Astrocyte (in vitro differentiated cells and primary cell): ENCODE data around the gene TMEM47. TPM values are rescaled to one million over a fixed set of nuclear protein-coding genes. Genes with fewer than 3 reads are reported as not detected.

ENCODE experiments used
- DNase-seq: peaks from one replicate; pipeline ENCODE4 v3.0.0-alpha.2; 2010; ENCODE audit warnings: low read depth
- FAIRE-seq: peaks from 2 replicates; lab custom pipeline; 2011; peaks lifted over from hg19 to GRCh38; lab: Jason Lieb, UNC
- H2AFZ ChIP-seq: 2 replicates; pipeline ENCODE4 v1.6.0; 2012; ENCODE audit warnings: low read depth, low read length, inconsistent platforms
- H3K27ac ChIP-seq: 2 replicates; pipeline ENCODE4 v1.5.1; 2011; ENCODE audit warnings: low read depth, low read length, inconsistent platforms
- H3K27me3 ChIP-seq: 2 replicates; pipeline ENCODE4 v1.6.0; 2011; ENCODE audit warnings: low read length, inconsistent platforms; ENCODE audit not compliant: insufficient read depth
- H3K36me3 ChIP-seq: 2 replicates; pipeline ENCODE4 v1.5.1; 2011; ENCODE audit warnings: low read length, inconsistent platforms; ENCODE audit not compliant: insufficient read depth
- H3K4me1 ChIP-seq: 2 replicates; pipeline ENCODE4 v1.5.1; 2011; ENCODE audit warnings: low read length, inconsistent platforms; ENCODE audit not compliant: insufficient read depth
- H3K4me2 ChIP-seq: 2 replicates; pipeline ENCODE4 v1.6.0; 2012; ENCODE audit warnings: low read length, inconsistent platforms
- H3K4me3 ChIP-seq: 2 replicates; pipeline ENCODE4 v1.5.1; 2011; ENCODE audit warnings: low read depth, mild to moderate bottlenecking, low read length, inconsistent platforms; ENCODE audit not compliant: insufficient read depth
- H3K79me2 ChIP-seq: 2 replicates; pipeline ENCODE4 v1.6.0; 2012; ENCODE audit warnings: mild to moderate bottlenecking, low read length, inconsistent platforms; ENCODE audit not compliant: insufficient read depth
- H3K9ac ChIP-seq: 2 replicates; pipeline ENCODE4 v1.6.0; 2012; ENCODE audit warnings: mild to moderate bottlenecking, low read length, inconsistent platforms
- H3K9me3 ChIP-seq: 2 replicates; pipeline ENCODE4 v1.5.1; 2012; ENCODE audit warnings: low read depth, mild to moderate bottlenecking, low read length, inconsistent platforms; ENCODE audit not compliant: insufficient read depth
- H4K20me1 ChIP-seq: 2 replicates; pipeline ENCODE4 v1.6.0; 2012; ENCODE audit warnings: low read length, inconsistent platforms; ENCODE audit not compliant: insufficient read depth
- H3K27ac Mint-ChIP-seq: one replicate; pipeline ENCODE4 v1.8.0; 2021; ENCODE audit warnings: mild to moderate bottlenecking, mixed read lengths; ENCODE audit not compliant: unreplicated experiment
- H3K27me3 Mint-ChIP-seq: one replicate; pipeline ENCODE4 v1.8.0; 2021; ENCODE audit warnings: low read depth, mixed read lengths; ENCODE audit not compliant: unreplicated experiment
- H3K36me3 Mint-ChIP-seq: one replicate; pipeline ENCODE4 v1.8.0; 2021; ENCODE audit warnings: low read depth, mixed read lengths; ENCODE audit not compliant: unreplicated experiment
- H3K4me1 Mint-ChIP-seq: one replicate; pipeline ENCODE4 v1.8.0; 2021; ENCODE audit warnings: low read depth, mixed read lengths; ENCODE audit not compliant: unreplicated experiment
- H3K4me3 Mint-ChIP-seq: one replicate; pipeline ENCODE4 v1.8.0; 2021; ENCODE audit warnings: mild to moderate bottlenecking, moderate library complexity, mixed read lengths; ENCODE audit not compliant: unreplicated experiment
- H3K9me3 Mint-ChIP-seq: one replicate; pipeline ENCODE4 v1.8.0; 2021; ENCODE audit warnings: mild to moderate bottlenecking, mixed read lengths; ENCODE audit not compliant: unreplicated experiment
- EZH2 ChIP-seq: IDR thresholded peaks from 2 replicates; pipeline ENCODE4 v1.6.1; 2012; ENCODE audit warnings: mild to moderate bottlenecking, low read length, inconsistent platforms; ENCODE audit not compliant: insufficient read depth
- total RNA-seq: library from RNA; stranded (reverse); gene quantifications from 2 replicates; pipeline ENCODE4 v1.2.1, GENCODE V29; 2021
- TF ChIP-seq, protein P1 (sequence below): IDR thresholded peaks from 2 replicates; pipeline ENCODE4 v1.5.1; 2011; ENCODE audit warnings: low read depth, mild to moderate bottlenecking, inconsistent platforms, low read length, moderate library complexity; ENCODE audit not compliant: insufficient read depth

Gene TMEM47
- total RNA-seq, 1 donor from 2014 or later, result 40.3 TPM

DNA sequence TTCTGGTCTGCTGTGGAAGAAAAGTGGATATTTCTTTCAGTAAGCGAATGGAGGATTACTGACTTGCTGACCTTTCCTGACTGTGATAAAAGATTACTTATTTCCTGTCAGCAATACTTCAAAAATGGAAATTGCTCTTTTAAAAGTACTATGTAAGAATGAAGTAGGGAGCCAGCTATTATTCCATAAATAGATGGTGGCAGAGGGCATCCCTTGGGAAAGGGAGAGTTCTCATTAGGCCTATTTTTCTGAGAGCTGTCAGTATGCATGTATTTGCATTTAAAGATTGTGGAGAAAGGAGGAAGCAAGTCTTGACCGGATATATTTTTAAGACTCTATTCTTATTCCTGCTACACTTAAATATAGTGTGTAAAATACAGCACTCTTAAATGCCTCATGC lies 37.2 kb downstream of the TMEM47 start:
- Histone ChIP-seq H3K79me2 (no peaks in the 10 kb centered on the region), H2AFZ (no peak overlapping the region), H3K4me1 (no peaks in the 10 kb centered on the region), H3K27me3 (no peaks in the 10 kb centered on the region), H3K9me3 (no peaks in the 10 kb centered on the region), H4K20me1 (no peaks in the 10 kb centered on the region), H3K27ac (no peak overlapping the region), H3K9ac (no peak overlapping the region), H3K4me3 (no peak overlapping the region), H3K36me3 (no peaks in the 10 kb centered on the region), H3K4me2 (no peak overlapping the region)
- Mint-ChIP-seq H3K27me3 (no peaks in the 10 kb centered on the region), H3K27ac (no peak overlapping the region), H3K4me3 (no peak overlapping the region), H3K36me3 (no peaks in the 10 kb centered on the region), H3K9me3 (no peaks in the 10 kb centered on the region), H3K4me1 (no peaks in the 10 kb centered on the region)
- TF ChIP-seq EZH2, result no peak
- TF ChIP-seq, protein P1, sequence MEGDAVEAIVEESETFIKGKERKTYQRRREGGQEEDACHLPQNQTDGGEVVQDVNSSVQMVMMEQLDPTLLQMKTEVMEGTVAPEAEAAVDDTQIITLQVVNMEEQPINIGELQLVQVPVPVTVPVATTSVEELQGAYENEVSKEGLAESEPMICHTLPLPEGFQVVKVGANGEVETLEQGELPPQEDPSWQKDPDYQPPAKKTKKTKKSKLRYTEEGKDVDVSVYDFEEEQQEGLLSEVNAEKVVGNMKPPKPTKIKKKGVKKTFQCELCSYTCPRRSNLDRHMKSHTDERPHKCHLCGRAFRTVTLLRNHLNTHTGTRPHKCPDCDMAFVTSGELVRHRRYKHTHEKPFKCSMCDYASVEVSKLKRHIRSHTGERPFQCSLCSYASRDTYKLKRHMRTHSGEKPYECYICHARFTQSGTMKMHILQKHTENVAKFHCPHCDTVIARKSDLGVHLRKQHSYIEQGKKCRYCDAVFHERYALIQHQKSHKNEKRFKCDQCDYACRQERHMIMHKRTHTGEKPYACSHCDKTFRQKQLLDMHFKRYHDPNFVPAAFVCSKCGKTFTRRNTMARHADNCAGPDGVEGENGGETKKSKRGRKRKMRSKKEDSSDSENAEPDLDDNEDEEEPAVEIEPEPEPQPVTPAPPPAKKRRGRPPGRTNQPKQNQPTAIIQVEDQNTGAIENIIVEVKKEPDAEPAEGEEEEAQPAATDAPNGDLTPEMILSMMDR, result no peak
- no peak for DNase-seq
- FAIRE-seq, result peak; percentile 54

DNA sequence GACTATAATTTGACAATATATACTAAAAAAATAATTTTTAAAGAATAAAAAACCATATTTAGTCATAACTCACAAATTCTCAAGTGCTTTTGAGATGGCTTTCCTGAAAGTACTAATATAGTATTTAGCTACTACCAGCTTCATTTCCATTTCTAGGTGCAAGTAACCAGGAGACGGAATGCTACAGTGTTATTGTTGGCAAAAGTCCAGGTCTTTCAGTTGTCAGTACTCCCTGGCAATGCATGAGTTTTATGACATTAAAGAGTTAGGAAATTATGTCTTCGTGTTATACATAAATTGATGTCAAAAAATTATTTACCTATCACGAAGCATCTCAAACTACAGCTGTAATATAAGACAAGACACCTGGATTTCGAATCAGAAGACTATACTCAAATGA lies 45.0 kb downstream of the TMEM47 start:
- no peaks in the 10 kb centered on the region for H3K27me3 ChIP-seq
- Mint-ChIP-seq H3K36me3 (no peaks in the 10 kb centered on the region), H3K27ac (no peak overlapping the region), H3K27me3 (no peaks in the 10 kb centered on the region), H3K4me1 (no peaks in the 10 kb centered on the region), H3K4me3 (no peak overlapping the region), H3K9me3 (no peaks in the 10 kb centered on the region)
- TF ChIP-seq, protein P1, result no peak
- no peak for TF ChIP-seq EZH2
- no peaks in the 10 kb centered on the region for H3K9me3 ChIP-seq
- H3K36me3 ChIP-seq, result no peaks in the 10 kb centered on the region
- no peak overlapping the region for H2AFZ ChIP-seq
- H3K9ac ChIP-seq, result no peak overlapping the region
- H3K79me2 ChIP-seq, result no peaks in the 10 kb centered on the region
- no peaks in the 10 kb centered on the region for H4K20me1 ChIP-seq
- H3K27ac ChIP-seq, result no peak overlapping the region
- DNase-seq (no peak), FAIRE-seq (no peak)
- H3K4me3 ChIP-seq, result no peak overlapping the region
- H3K4me1 ChIP-seq, result no peaks in the 10 kb centered on the region
- no peak overlapping the region for H3K4me2 ChIP-seq

DNA sequence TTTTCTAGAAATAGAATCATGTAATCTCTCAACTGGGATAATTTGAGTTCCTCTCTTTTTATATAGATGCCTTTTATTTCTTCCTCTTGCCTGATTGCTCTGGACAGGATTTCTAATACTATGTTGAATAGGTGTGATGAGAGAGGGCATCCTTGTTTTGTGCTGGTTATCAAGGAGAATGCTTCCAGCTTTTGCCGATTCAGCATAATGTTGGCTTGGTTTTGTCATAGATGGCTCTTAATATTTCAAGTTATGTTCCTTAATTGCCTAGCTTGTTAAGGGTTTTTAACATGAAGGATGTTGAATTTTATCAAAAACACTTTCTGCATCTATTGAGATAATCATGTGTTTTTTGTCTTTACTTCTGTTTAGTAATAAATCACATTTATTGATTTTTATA lies 58.7 kb downstream of the TMEM47 start:
- peak; percentile 75 for FAIRE-seq

More for the DNA sequence above, 58.7 kb downstream of the TMEM47 start:
- H3K27ac ChIP-seq, result no peak overlapping the region
- no peak overlapping the region for H3K9ac ChIP-seq
- no peaks in the 10 kb centered on the region for H3K36me3 ChIP-seq
- no peak for DNase-seq
- no peak for TF ChIP-seq EZH2
- TF ChIP-seq, protein P1, result no peak
- H3K4me2 ChIP-seq, result no peak overlapping the region
- H3K27ac Mint-ChIP-seq, result no peak overlapping the region
- H3K79me2 ChIP-seq, result no peaks in the 10 kb centered on the region
- H3K9me3 Mint-ChIP-seq, result no peaks in the 10 kb centered on the region
- no peak overlapping the region for H3K4me3 Mint-ChIP-seq
- no peaks in the 10 kb centered on the region for H4K20me1 ChIP-seq
- no peaks in the 10 kb centered on the region for H3K9me3 ChIP-seq
- no peaks in the 10 kb centered on the region for H3K4me1 Mint-ChIP-seq
- no peak overlapping the region for H3K4me3 ChIP-seq
- H3K27me3 Mint-ChIP-seq, result no peaks in the 10 kb centered on the region
- H2AFZ ChIP-seq, result no peak overlapping the region
- no peaks in the 10 kb centered on the region for H3K36me3 Mint-ChIP-seq
- no peaks in the 10 kb centered on the region for H3K4me1 ChIP-seq
- H3K27me3 ChIP-seq, result no peaks in the 10 kb centered on the region
